ENCODE data around the gene MBNL1. TPM values are rescaled to one million over a fixed set of nuclear protein-coding genes. Genes with fewer than 3 reads are reported as not detected.
A peak's percentile ranks its signal among the peaks of the same experiment; 100 is the strongest.

Gene MBNL1
- total and polyA plus RNA-seq, 4 donors = 25.8 to 121 (median 71.9) TPM

- Histone ChIP-seq H3K4me3 (ENCODE audit: low read depth, low read length) (no peak overlapping the region), H3K27ac (ENCODE audit: low read depth, low read length) (no peak overlapping the region), H3K27me3 (ENCODE audit: control insufficient read depth, insufficient read depth, low read length) (no peaks in the 10 kb centered on the region), H3K9me3 (ENCODE audit: control insufficient read depth, insufficient read depth, low read length) (no peaks in the 10 kb centered on the region), H3K4me1 (ENCODE audit: control insufficient read depth, insufficient read depth, low read length) (no peaks in the 10 kb centered on the region), H3K36me3 (ENCODE audit: control insufficient read depth, insufficient read depth, low read length) (no peaks in the 10 kb centered on the region)
- WGBS (ENCODE audit: insufficient coverage) = no CpG with 5 or more reads among the region's 1 CpG
- DNase-seq (ENCODE audit: low read depth in 4 of 6, low spot score in 6 of 6) = peak in 1 of 6 donors; percentile 25
These were observed 240.0 kb downstream of the MBNL1 start for GRCh38 chr3:152508705-152509104.

GRCh38 chr3:152511904-152512303 lies 243.2 kb downstream of the MBNL1 start:
- no peak for DNase-seq (ENCODE audit: low read depth in 4 of 6, low spot score in 6 of 6)
- Histone ChIP-seq H3K4me3 (ENCODE audit: low read depth, low read length) (no peak overlapping the region), H3K27ac (ENCODE audit: low read depth, low read length) (no peak overlapping the region), H3K4me1 (ENCODE audit: control insufficient read depth, insufficient read depth, low read length) (no peaks in the 10 kb centered on the region), H3K36me3 (ENCODE audit: control insufficient read depth, insufficient read depth, low read length) (no peaks in the 10 kb centered on the region), H3K27me3 (ENCODE audit: control insufficient read depth, insufficient read depth, low read length) (no peaks in the 10 kb centered on the region), H3K9me3 (ENCODE audit: control insufficient read depth, insufficient read depth, low read length) (no peaks in the 10 kb centered on the region)
- WGBS (ENCODE audit: insufficient coverage) = 100% methylated on average over 1 of the region's 4 CpGs

GRCh38 chr3:152513301-152513960 lies 244.7 kb downstream of the MBNL1 start:
- H3K4me1 ChIP-seq (ENCODE audit: control insufficient read depth, insufficient read depth, low read length) = no peaks in the 10 kb centered on the region
- no peaks in the 10 kb centered on the region for H3K9me3 ChIP-seq (ENCODE audit: control insufficient read depth, insufficient read depth, low read length)
- no peaks in the 10 kb centered on the region for H3K27me3 ChIP-seq (ENCODE audit: control insufficient read depth, insufficient read depth, low read length)
- no peak for DNase-seq (ENCODE audit: low read depth in 4 of 6, low spot score in 6 of 6)
- no peak overlapping the region for H3K27ac ChIP-seq (ENCODE audit: low read depth, low read length)
- no CpG with 5 or more reads among the region's 2 CpGs for WGBS (ENCODE audit: insufficient coverage)
- no peak overlapping the region for H3K4me3 ChIP-seq (ENCODE audit: low read depth, low read length)
- no peaks in the 10 kb centered on the region for H3K36me3 ChIP-seq (ENCODE audit: control insufficient read depth, insufficient read depth, low read length)

Small RNA genes within 50 kb of the gene (small RNA-seq; reads per million reads assigned to genes)
- gene RF00019 (ENCODE audit: low replicate concordance) = not detected

Data from spinal cord (tissue), 10 donors.